BLaER1 (cell line): ENCODE data around the gene DIP2C.
A peak's percentile ranks its signal among the peaks of the same experiment; 100 is the strongest.

Experiments used
- H3K27ac ChIP-seq: shearing (Covaris generic); formaldehyde crosslinking; 2 replicates; pipeline ENCODE4 v1.8.1; 2022
- H3K27me3 ChIP-seq: shearing (Covaris generic); formaldehyde crosslinking; 2 replicates; pipeline ENCODE4 v1.8.1; 2022
- H3K36me3 ChIP-seq: shearing (Covaris generic); formaldehyde crosslinking; 2 replicates; pipeline ENCODE4 v1.8.1; 2022
- H3K4me1 ChIP-seq: shearing (Covaris generic); formaldehyde crosslinking; 2 replicates; pipeline ENCODE4 v1.8.1; 2022
- H3K4me2 ChIP-seq: shearing (Covaris generic); formaldehyde crosslinking; 2 replicates; pipeline ENCODE4 v1.8.1; 2022
- H3K4me3 ChIP-seq: shearing (Covaris generic); formaldehyde crosslinking; 2 replicates; pipeline ENCODE4 v1.8.1; 2022
- H3K9ac ChIP-seq: shearing (Covaris generic); formaldehyde crosslinking; 2 replicates; pipeline ENCODE4 v1.8.1; 2022
- H3K9me3 ChIP-seq: shearing (Covaris generic); formaldehyde crosslinking; 2 replicates; pipeline ENCODE4 v1.8.1; 2022
- H4K20me1 ChIP-seq: shearing (Covaris generic); formaldehyde crosslinking; 2 replicates; pipeline ENCODE4 v1.8.1; 2022
- Cebpa-rat ChIP-seq: shearing (Covaris generic); IDR thresholded peaks from 2 replicates; pipeline ENCODE4 v1.8.1; 2022

DIP2C gene

DNA sequence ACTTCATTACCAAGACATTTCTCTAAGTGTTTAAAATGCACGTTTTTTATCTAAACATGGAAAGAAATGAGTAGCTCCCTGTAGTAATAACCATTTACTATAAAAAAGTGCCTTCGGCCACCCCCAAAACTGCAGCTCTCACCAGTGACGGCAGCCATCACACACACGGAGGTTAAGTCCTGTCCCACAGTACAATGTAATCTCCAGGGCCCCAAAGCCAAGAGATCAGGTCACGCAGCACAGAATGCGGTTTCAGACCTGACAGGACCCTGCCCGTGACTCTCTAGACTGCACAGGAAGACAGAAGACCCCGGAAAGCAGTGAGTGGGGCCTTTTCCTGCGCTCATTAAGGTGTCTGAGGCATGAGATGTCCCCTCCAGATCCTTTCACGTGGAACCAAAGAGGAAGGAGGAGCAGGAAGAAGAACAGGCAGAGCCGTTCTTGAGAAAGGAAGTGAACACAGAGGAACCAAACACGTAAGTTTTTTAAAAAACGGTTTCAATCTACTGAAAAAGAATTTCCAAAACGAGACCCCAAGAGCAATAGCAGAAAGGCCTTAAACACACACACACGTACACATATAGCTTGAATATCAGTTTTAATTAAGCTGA, 428.5 kb downstream of the DIP2C start:
- Histone ChIP-seq H3K4me2 (peak overlapping the region; percentile 82), H3K27me3 (no peaks in the 10 kb centered on the region), H3K4me1 (peaks cover 56% of the 10 kb centered on the region), H3K9ac (peak overlapping the region; percentile 70), H3K36me3 (no peaks in the 10 kb centered on the region), H4K20me1 (no peaks in the 10 kb centered on the region), H3K9me3 (no peaks in the 10 kb centered on the region; the same call in 1 of the 2 replicates), H3K27ac (peak overlapping the region; percentile 86), H3K4me3 (peak overlapping the region; percentile 49)
- TF ChIP-seq Cebpa-rat, result no peak

DNA sequence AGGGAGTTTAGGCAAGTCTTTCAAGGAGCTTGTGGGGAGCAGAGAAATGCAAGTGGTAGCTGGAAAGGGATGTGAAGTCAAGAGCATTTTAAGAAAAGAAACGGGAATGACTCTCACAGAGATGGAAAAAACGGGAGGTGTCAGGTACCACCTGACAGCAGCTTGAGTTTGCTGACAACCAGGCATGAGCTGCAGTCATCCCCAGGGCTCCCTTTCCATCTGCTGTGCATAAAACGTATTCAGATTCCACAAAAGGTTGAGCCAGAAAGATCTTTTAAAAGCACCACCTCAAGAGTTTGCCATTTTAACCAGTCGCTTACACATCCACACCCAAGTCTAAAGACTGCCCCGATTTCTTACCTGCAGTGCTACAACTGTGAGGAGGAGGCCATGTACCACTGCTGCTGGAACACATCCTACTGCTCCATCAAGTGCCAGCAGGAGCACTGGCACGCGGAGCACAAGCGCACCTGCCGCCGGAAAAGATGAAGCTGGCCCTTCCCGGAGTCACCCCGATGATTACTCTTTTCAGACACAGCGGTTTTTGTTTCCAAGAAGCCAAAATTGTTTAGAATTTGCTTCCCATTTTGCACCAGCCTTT, 437.4 kb downstream of the DIP2C start:
- Histone ChIP-seq H3K9ac (no peak overlapping the region), H4K20me1 (no peaks in the 10 kb centered on the region), H3K4me3 (no peak overlapping the region), H3K9me3 (no peaks in the 10 kb centered on the region), H3K4me1 (no peaks in the 10 kb centered on the region; the same call in 1 of the 2 replicates), H3K27ac (no peak overlapping the region), H3K27me3 (no peaks in the 10 kb centered on the region), H3K36me3 (peaks cover 59% of the 10 kb centered on the region), H3K4me2 (no peak overlapping the region)
- no peak for TF ChIP-seq Cebpa-rat

DNA sequence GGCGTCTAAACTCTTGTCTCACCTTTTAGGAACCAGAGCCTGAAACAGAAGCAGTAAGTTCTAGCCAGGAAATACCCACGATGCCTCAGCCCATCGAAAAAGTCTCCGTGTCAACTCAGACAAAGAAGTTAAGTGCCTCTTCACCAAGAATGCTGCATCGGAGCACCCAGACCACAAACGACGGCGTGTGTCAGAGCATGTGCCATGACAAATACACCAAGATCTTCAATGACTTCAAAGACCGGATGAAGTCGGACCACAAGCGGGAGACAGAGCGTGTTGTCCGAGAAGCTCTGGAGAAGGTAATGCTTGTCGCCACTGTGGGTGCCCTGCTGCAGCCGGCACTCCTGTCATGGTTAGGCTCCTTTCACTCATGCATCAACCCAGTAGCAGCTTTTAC, 441.2 kb downstream of the DIP2C start:
- Histone ChIP-seq H3K4me3 (no peak overlapping the region), H3K27ac (no peak overlapping the region), H3K27me3 (no peaks in the 10 kb centered on the region), H3K9me3 (no peaks in the 10 kb centered on the region), H3K36me3 (peaks cover 73% of the 10 kb centered on the region), H4K20me1 (no peaks in the 10 kb centered on the region), H3K4me2 (no peak overlapping the region), H3K9ac (no peak overlapping the region), H3K4me1 (no peaks in the 10 kb centered on the region)
- no peak for TF ChIP-seq Cebpa-rat

GRCh38 chr10:247480-247879, 442.0 kb downstream of the DIP2C start:
- Histone ChIP-seq H3K4me2 (no peak overlapping the region), H3K9ac (no peak overlapping the region), H4K20me1 (no peaks in the 10 kb centered on the region), H3K27me3 (no peaks in the 10 kb centered on the region), H3K4me3 (no peak overlapping the region), H3K4me1 (no peaks in the 10 kb centered on the region), H3K9me3 (no peaks in the 10 kb centered on the region), H3K36me3 (peaks cover 74% of the 10 kb centered on the region), H3K27ac (no peak overlapping the region)
- TF ChIP-seq Cebpa-rat, result no peak

DNA sequence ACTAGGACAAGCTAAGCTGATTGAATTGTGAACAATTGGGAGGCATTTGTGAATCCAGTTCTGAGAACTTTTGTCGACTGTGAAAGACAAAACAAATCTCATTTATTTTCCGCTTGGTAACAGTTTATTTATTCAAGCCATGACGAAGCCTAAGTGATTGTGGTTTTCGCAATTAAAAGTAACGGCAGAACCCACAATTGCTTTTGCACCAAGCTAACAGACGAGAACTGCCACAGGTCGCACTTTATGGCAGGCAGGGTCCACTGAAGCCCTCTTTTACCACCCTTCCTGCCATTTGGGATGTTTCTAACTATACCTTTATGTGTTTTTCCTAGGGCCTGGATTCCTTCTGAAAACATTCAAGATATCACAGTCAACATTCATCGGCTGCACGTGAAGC, 443.0 kb downstream of the DIP2C start:
- no peaks in the 10 kb centered on the region for H4K20me1 ChIP-seq
- no peak overlapping the region for H3K9ac ChIP-seq
- H3K9me3 ChIP-seq, result no peaks in the 10 kb centered on the region
- H3K4me3 ChIP-seq, result no peak overlapping the region
- peaks cover 74% of the 10 kb centered on the region for H3K36me3 ChIP-seq
- H3K4me2 ChIP-seq, result no peak overlapping the region
- H3K4me1 ChIP-seq, result no peaks in the 10 kb centered on the region
- TF ChIP-seq Cebpa-rat, result no peak
- no peaks in the 10 kb centered on the region for H3K27me3 ChIP-seq
- H3K27ac ChIP-seq, result no peak overlapping the region

GRCh38 chr10:244227-244626, 445.2 kb downstream of the DIP2C start:
- H3K4me3 ChIP-seq, result no peak overlapping the region
- H3K9ac ChIP-seq, result no peak overlapping the region
- H3K4me2 ChIP-seq, result no peak overlapping the region
- H3K4me1 ChIP-seq, result no peaks in the 10 kb centered on the region
- H3K36me3 ChIP-seq, result peaks cover 70% of the 10 kb centered on the region
- no peaks in the 10 kb centered on the region for H4K20me1 ChIP-seq
- H3K27me3 ChIP-seq, result no peaks in the 10 kb centered on the region
- H3K27ac ChIP-seq, result no peak overlapping the region
- no peak for TF ChIP-seq Cebpa-rat
- no peaks in the 10 kb centered on the region for H3K9me3 ChIP-seq

DNA sequence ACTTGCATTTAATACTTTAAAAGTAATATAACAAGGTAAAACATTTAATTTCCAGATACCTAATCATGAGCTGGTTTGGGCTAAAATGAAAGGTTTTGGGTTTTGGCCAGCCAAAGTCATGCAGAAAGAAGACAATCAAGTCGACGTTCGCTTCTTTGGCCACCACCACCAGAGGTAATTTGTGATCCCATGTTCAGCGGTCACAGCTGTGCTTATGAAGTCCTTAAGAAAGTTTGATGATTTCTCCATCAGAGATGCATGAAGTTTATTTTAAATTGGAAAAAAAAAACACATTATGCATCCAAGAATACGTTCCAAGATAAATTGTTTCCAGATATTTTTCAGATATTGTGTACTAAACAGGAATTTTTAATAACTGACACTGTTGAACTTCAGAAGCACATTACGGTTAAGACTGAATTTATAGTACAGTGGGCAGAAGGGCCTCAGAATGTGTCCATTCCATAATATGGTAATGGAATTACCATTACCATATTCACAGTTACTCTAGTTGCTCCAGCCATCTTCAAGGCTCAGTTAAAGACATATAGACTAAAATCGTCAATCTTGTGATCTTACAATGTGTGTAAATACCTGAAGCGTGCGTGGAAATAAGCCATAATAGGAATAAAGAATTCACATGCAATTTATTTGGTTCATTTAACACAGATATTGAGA, 447.4 kb downstream of the DIP2C start:
- peaks cover 70% of the 10 kb centered on the region for H3K36me3 ChIP-seq
- H3K27ac ChIP-seq, result no peak overlapping the region
- H3K4me3 ChIP-seq, result no peak overlapping the region
- no peaks in the 10 kb centered on the region for H3K9me3 ChIP-seq
- no peaks in the 10 kb centered on the region for H3K27me3 ChIP-seq
- H3K4me2 ChIP-seq, result no peak overlapping the region
- no peaks in the 10 kb centered on the region for H3K4me1 ChIP-seq
- no peaks in the 10 kb centered on the region for H4K20me1 ChIP-seq
- H3K9ac ChIP-seq, result no peak overlapping the region
- TF ChIP-seq Cebpa-rat, result no peak

DNA sequence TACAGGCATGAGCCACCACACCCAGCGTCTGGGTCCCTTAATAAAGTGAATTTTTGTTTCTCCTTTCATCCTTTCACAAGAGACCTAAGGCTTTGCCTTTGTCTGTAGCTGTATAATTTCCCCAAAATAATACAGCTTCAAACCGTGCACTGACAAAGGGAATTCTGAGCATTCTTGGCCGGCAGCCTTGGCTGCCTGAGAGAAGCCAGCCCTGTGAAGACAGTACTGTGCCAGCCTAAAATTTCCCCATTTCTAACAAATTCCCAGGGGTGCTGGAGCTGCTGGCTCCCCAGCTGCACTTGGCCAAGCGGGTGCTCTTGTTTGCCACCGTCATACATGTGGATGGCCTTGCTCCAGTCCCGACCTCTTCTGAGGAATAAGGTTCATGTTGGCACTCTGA, 448.0 kb downstream of the DIP2C start:
- Histone ChIP-seq H3K9ac (no peak overlapping the region), H3K4me2 (no peak overlapping the region), H3K4me3 (no peak overlapping the region), H3K36me3 (peaks cover 63% of the 10 kb centered on the region), H3K4me1 (no peaks in the 10 kb centered on the region), H3K27ac (no peak overlapping the region), H3K27me3 (no peaks in the 10 kb centered on the region), H3K9me3 (no peaks in the 10 kb centered on the region), H4K20me1 (no peaks in the 10 kb centered on the region)
- TF ChIP-seq Cebpa-rat, result no peak

DNA sequence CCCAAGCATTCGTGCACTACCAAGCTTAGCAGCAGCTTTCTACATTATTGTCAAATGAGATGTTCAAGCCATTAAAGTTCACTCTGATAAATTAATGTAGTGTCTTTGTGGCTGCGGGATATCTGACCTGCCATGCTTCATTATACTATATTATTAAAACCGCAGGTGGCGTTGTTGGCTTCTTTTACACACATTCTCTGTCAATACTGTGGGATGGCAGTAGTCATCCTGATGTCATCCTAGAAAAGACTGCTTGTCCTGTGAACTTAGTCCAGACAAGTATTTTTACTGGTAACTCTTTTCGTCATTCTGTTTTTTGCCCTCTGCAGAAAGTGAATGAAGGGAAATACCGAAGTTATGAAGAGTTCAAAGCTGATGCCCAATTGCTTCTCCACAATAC, 450.4 kb downstream of the DIP2C start:
- Histone ChIP-seq H3K4me1 (no peaks in the 10 kb centered on the region), H3K9ac (no peak overlapping the region), H3K36me3 (peaks cover 56% of the 10 kb centered on the region), H3K4me2 (no peak overlapping the region), H3K9me3 (no peaks in the 10 kb centered on the region), H4K20me1 (no peaks in the 10 kb centered on the region), H3K27me3 (no peaks in the 10 kb centered on the region), H3K4me3 (no peak overlapping the region), H3K27ac (no peak overlapping the region)
- TF ChIP-seq Cebpa-rat, result no peak

GRCh38 chr10:235915-236314, 453.6 kb downstream of the DIP2C start:
- H4K20me1 ChIP-seq, result no peaks in the 10 kb centered on the region
- no peak overlapping the region for H3K27ac ChIP-seq
- H3K27me3 ChIP-seq, result no peaks in the 10 kb centered on the region
- H3K36me3 ChIP-seq, result peaks cover 35% of the 10 kb centered on the region
- H3K4me3 ChIP-seq, result no peak overlapping the region
- TF ChIP-seq Cebpa-rat, result no peak
- no peak overlapping the region for H3K4me2 ChIP-seq
- H3K9me3 ChIP-seq, result no peaks in the 10 kb centered on the region
- no peak overlapping the region for H3K9ac ChIP-seq
- H3K4me1 ChIP-seq, result no peaks in the 10 kb centered on the region
